ENCODE results near the gene ZIC2. TPM values are rescaled to one million over a fixed set of nuclear protein-coding genes. Genes with fewer than 3 reads are reported as not detected.
"Not testable (repeated sequence)": the region's sequence is repeated elsewhere in the genome, so short reads cannot be mapped to it uniquely, and the experiment has no call there.

ZIC2 gene
- total RNA-seq, 1 donor from 2014 or later, result 52.4 TPM

DNA sequence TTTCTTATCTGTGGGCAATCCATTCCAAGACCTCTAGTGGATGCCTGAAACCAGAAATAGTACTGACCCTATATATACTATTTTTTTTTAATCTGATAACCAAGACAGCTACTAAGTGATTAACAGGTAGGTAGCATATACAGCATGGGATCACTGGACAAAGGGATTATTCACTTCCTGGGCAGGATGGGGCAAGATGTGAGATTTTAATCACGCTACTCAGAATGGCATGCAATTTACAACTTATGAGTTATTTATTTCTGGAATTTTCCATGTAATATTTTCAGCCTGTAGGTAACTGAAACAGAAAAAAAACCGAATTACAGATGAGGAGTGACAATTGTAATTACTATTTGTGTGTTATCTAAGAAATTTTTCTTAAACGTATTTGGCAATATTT, 41.2 kb downstream of the ZIC2 start:
- no peak overlapping the region for H3K27ac ChIP-seq
- Mint-ChIP-seq H3K4me1 (no peaks in the 10 kb centered on the region), H3K4me3 (no peak overlapping the region), H3K27me3 (ENCODE audit: insufficient read depth, low read depth) (peaks cover 2% of the 10 kb centered on the region), H3K36me3 (no peaks in the 10 kb centered on the region), H3K27ac (no peak overlapping the region), H3K9me3 (no peaks in the 10 kb centered on the region)
- H3K79me2 ChIP-seq (ENCODE audit: low read depth), result no peaks in the 10 kb centered on the region
- no peak overlapping the region for H2AFZ ChIP-seq (replicated peaks)
- TF ChIP-seq EZH2 (IDR thresholded peaks at IDR 0.05), result no peak
- H3K4me3 ChIP-seq, result no peak overlapping the region
- no peaks in the 10 kb centered on the region for H3F3A ChIP-seq (ENCODE audit: low read depth)
- H3K9me3 ChIP-seq (ENCODE audit: low read depth), result no peaks in the 10 kb centered on the region
- DNase-seq (ENCODE audit: low spot score), result no peak
- H4K20me1 ChIP-seq (ENCODE audit: low read depth), result no peaks in the 10 kb centered on the region
- no peak overlapping the region for H3K9ac ChIP-seq
- no peak overlapping the region for H3K4me2 ChIP-seq
- H3K27me3 ChIP-seq, result no peaks in the 10 kb centered on the region
- H3K36me3 ChIP-seq, result no peaks in the 10 kb centered on the region
- no peaks in the 10 kb centered on the region for H3K4me1 ChIP-seq

DNA sequence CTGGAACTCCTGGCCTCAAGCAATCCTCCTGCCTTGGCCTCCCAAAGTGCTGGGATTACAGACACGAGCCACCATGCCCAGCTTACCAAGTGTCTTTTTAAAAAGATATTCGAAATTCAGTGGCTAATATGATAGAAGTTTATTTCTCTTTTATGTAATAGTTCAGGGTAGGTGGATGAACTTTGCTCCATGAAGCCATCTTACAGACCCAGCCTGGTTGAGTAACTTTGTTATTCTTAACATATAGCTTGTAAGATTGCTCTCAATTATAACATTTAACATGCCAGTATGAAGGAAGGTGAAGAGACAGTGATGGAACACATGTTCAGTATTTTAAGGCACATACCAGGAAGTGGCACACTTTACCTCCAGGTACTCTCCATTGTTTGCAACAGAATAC, 42.4 kb downstream of the ZIC2 start:
- Histone ChIP-seq H2AFZ (replicated peaks) (no peak overlapping the region), H3K79me2 (ENCODE audit: low read depth) (no peaks in the 10 kb centered on the region), H3K4me3 (no peak overlapping the region), H4K20me1 (ENCODE audit: low read depth) (no peaks in the 10 kb centered on the region), H3K27ac (no peak overlapping the region), H3K36me3 (no peaks in the 10 kb centered on the region), H3K4me1 (no peaks in the 10 kb centered on the region), H3K9me3 (ENCODE audit: low read depth) (no peaks in the 10 kb centered on the region), H3K9ac (no peak overlapping the region), H3K4me2 (no peak overlapping the region), H3K27me3 (no peaks in the 10 kb centered on the region), H3F3A (ENCODE audit: low read depth) (no peaks in the 10 kb centered on the region)
- Mint-ChIP-seq H3K4me1 (no peaks in the 10 kb centered on the region), H3K36me3 (no peaks in the 10 kb centered on the region), H3K9me3 (no peaks in the 10 kb centered on the region), H3K27me3 (ENCODE audit: insufficient read depth, low read depth) (peaks cover 4% of the 10 kb centered on the region), H3K4me3 (no peak overlapping the region), H3K27ac (no peak overlapping the region)
- no peak for DNase-seq (ENCODE audit: low spot score)
- TF ChIP-seq EZH2 (IDR thresholded peaks at IDR 0.05) (no peak), EZH2phosphoT487 (IDR thresholded peaks at IDR 0.05) (no peak)
- TF ChIP-seq, protein P1, sequence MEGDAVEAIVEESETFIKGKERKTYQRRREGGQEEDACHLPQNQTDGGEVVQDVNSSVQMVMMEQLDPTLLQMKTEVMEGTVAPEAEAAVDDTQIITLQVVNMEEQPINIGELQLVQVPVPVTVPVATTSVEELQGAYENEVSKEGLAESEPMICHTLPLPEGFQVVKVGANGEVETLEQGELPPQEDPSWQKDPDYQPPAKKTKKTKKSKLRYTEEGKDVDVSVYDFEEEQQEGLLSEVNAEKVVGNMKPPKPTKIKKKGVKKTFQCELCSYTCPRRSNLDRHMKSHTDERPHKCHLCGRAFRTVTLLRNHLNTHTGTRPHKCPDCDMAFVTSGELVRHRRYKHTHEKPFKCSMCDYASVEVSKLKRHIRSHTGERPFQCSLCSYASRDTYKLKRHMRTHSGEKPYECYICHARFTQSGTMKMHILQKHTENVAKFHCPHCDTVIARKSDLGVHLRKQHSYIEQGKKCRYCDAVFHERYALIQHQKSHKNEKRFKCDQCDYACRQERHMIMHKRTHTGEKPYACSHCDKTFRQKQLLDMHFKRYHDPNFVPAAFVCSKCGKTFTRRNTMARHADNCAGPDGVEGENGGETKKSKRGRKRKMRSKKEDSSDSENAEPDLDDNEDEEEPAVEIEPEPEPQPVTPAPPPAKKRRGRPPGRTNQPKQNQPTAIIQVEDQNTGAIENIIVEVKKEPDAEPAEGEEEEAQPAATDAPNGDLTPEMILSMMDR (IDR thresholded peaks at IDR 0.05), result no peak

DNA sequence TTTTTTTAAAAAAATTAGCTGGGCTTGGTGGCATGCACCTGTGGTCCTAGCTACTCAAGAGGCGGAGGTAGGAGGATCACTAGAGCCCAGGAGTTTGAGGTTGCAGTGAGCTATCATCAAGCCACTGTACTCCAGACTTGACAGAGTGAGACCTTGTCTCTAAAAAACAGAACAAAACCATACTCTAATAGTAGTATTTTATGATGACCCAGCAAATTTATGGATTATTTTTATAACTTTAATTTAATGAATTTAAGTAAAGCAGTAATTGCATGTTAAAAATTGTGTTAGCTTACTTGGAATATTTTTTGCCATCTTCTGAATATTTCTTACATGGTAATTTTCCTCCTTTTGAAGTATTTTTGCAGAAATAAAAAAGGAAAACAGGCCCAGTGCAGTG, 48.3 kb downstream of the ZIC2 start:
- no peak for DNase-seq (ENCODE audit: low spot score)
- Histone ChIP-seq H3K4me2 (no peak overlapping the region), H3K27me3 (no peaks in the 10 kb centered on the region), H3K4me1 (no peaks in the 10 kb centered on the region), H3K9ac (no peak overlapping the region), H3K79me2 (ENCODE audit: low read depth) (no peaks in the 10 kb centered on the region), H3K27ac (no peak overlapping the region), H3F3A (ENCODE audit: low read depth) (no peaks in the 10 kb centered on the region), H3K4me3 (no peak overlapping the region), H4K20me1 (ENCODE audit: low read depth) (no peaks in the 10 kb centered on the region), H3K9me3 (ENCODE audit: low read depth) (no peaks in the 10 kb centered on the region), H2AFZ (replicated peaks) (no peak overlapping the region), H3K36me3 (no peaks in the 10 kb centered on the region)
- H3K4me1 Mint-ChIP-seq, result no peaks in the 10 kb centered on the region
- H3K36me3 Mint-ChIP-seq, result no peaks in the 10 kb centered on the region
- no peaks in the 10 kb centered on the region for H3K9me3 Mint-ChIP-seq
- TF ChIP-seq, protein P1 (IDR thresholded peaks at IDR 0.05), result no peak
- TF ChIP-seq EZH2 (IDR thresholded peaks at IDR 0.05) (no peak), EZH2phosphoT487 (IDR thresholded peaks at IDR 0.05) (no peak)
- no peak overlapping the region for H3K4me3 Mint-ChIP-seq
- no peak overlapping the region for H3K27ac Mint-ChIP-seq
- H3K27me3 Mint-ChIP-seq (ENCODE audit: insufficient read depth, low read depth), result peaks cover 8% of the 10 kb centered on the region

DNA sequence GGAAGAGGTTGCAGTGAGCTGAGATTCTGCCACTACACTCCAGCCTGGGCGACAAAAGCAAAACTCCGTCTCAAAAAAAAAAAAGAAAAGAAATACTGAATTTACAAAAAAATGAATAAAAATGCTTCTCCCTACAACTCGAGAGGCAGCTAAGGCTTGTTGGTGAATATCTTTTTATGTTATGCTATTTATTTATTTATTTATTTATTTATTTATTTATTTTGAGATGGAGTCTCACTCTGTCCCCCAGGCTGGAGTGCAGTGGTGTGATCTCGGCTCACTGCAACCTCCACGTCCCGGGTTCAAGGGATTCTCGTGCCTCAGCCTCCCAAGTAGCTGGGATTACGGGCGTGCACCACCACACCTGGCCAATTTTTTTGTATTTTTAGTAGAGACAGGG, 51.1 kb downstream of the ZIC2 start:
- not testable (repeated sequence) for H3K4me2 ChIP-seq, H3K4me3 Mint-ChIP-seq

More for the DNA sequence above, 51.1 kb downstream of the ZIC2 start:
- H3K27ac ChIP-seq; H3K9ac ChIP-seq; H3K9me3 Mint-ChIP-seq; H3K4me3 ChIP-seq; DNase-seq (ENCODE audit: low spot score); H3K36me3 ChIP-seq; H3K27me3 ChIP-seq; H3K4me1 Mint-ChIP-seq; H3K4me1 ChIP-seq; H3K27ac Mint-ChIP-seq; H3K9me3 ChIP-seq (ENCODE audit: low read depth); H4K20me1 ChIP-seq (ENCODE audit: low read depth); H3K27me3 Mint-ChIP-seq (ENCODE audit: insufficient read depth, low read depth); H2AFZ ChIP-seq (replicated peaks); H3K79me2 ChIP-seq (ENCODE audit: low read depth); H3F3A ChIP-seq (ENCODE audit: low read depth); H3K36me3 Mint-ChIP-seq: not testable (repeated sequence)

All from neural progenitor cell (in vitro differentiated cells).